Lower lobe of right lung (tissue), 2 donors: ENCODE data around the gene HYAL2. TPM values are rescaled to one million over a fixed set of nuclear protein-coding genes. Genes with fewer than 3 reads are reported as not detected.

ENCODE experiments used
- ATAC-seq, 2 donors: fragments of 200-7000 bp; cut with Tn5 transposase; one replicate each; pipeline ENCODE4 v1.9.1; 2020 to 2022; ENCODE audit warnings: mild to moderate bottlenecking in 2 of 2, moderate library complexity in 2 of 2
- DNase-seq: peaks from one replicate; pipeline ENCODE4 v3.0.0-alpha.2; 2020
- H3K27ac ChIP-seq: fragments of 200-600 bp; one replicate; pipeline ENCODE4 v1.8.0; 2022
- H3K27me3 ChIP-seq: fragments of 200-600 bp; one replicate; pipeline ENCODE4 v1.8.0; 2022; ENCODE audit warnings: low read depth
- H3K36me3 ChIP-seq: fragments of 200-600 bp; one replicate; pipeline ENCODE4 v1.8.0; 2022; ENCODE audit warnings: mild to moderate bottlenecking
- H3K4me1 ChIP-seq: fragments of 200-600 bp; one replicate; pipeline ENCODE4 v1.8.0; 2022
- H3K4me3 ChIP-seq: fragments of 200-600 bp; one replicate; pipeline ENCODE4 v1.8.0; 2022; ENCODE audit warnings: mild to moderate bottlenecking
- H3K9me3 ChIP-seq: fragments of 200-600 bp; one replicate; pipeline ENCODE4 v1.8.0; 2022
- CTCF ChIP-seq: fragments of 200-600 bp; IDR thresholded peaks from one replicate; pipeline ENCODE4 v1.8.0; 2022; ENCODE audit warnings: antibody characterized with exemption, mild to moderate bottlenecking
- intact Hi-C: fragments of 100-400 bp; cut with DNase I; formaldehyde crosslinking; loops from one replicate; pipeline ENCODE4 v1.11.0; 2022
- total RNA-seq: library from RNA; stranded (reverse); fragmentation: NEBNext Ultra II Directional; extraction: Animal tissue kit (Norgen Biotek cat#: 25700); gene quantifications from one replicate; pipeline ENCODE4 v1.2.1, GENCODE V29; 2021
- donor health status: DM: no; HTN: yes; CAD: no; lungs with severe emphysema.

The HYAL2 gene
- total RNA-seq, 1 donor from 2014 or later: 155 TPM

DNA sequence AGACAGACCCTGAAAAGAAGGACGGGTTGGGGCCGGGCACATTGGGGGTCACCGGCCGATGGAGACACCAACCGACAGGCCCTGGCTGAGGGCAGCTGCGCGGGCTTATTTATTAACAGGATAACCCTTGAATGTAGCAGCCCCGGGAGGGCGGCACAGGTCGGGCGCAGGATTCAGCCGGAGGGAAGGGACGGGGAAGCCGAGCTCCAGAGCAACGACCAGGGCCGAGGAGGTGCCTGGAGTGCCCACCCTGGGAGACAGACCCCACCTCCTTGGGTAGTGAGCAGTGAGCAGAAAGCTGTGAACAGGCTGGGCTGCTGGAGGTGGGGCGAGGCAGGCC, 45.8 kb downstream of the HYAL2 start:
- Histone ChIP-seq H3K27me3 (peaks cover 23% of the 10 kb centered on the region), H3K4me3 (no peak overlapping the region), H3K36me3 (peaks cover 4% of the 10 kb centered on the region), H3K9me3 (no peaks in the 10 kb centered on the region), H3K4me1 (peaks cover 25% of the 10 kb centered on the region), H3K27ac (no peak overlapping the region)
- ATAC-seq (no peak), DNase-seq (no peak)
- TF ChIP-seq CTCF: no peak
- intact Hi-C loops: no loop called here

- intact Hi-C loops: no loop called here
- H3K4me1 ChIP-seq: peaks cover 30% of the 10 kb centered on the region
- no peak for DNase-seq
Measured at GRCh38 chr3:50275996-50276761, 46.4 kb downstream of the HYAL2 start.

DNA sequence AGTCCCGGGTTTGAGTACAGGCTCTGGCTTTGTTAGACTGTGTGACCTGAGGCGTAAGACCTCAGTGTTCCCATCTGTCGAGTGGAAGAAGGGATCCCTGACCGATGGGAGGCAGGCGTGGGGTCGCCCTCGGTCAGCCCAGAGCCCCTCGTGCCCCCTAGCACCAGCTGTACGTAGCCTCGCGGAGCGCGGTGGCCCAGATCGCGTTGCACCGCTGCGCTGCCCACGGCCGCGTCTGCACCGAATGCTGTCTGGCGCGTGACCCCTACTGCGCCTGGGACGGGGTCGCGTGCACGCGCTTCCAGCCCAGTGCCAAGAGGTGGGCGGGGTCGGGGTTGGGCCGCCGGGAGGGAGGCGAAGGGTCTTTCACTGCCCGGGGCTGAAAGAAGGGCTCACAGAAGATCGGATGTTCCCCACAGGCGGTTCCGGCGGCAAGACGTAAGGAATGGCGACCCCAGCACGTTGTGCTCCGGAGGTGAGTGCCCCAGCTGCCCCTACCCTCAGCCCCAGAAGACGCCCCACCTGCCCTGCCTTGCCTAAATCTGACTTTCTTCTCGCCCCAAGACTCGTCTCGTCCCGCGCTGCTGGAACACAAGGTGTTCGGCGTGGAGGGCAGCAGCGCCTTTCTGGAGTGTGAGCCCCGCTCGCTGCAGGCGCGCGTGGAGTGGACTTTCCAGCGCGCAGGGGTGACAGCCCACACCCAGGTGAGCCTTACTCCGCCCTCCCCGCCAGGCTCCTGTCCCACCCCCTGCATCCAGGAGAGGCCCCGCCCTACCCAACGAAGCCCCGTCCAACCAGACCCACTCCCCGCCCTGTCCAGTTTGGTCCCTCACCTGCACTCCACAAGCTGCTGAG, 47.2 kb downstream of the HYAL2 start:
- DNase-seq (no peak), ATAC-seq (no peak)
- Histone ChIP-seq H3K9me3 (no peaks in the 10 kb centered on the region), H3K27ac (no peak overlapping the region), H3K36me3 (peaks cover 4% of the 10 kb centered on the region), H3K4me3 (no peak overlapping the region), H3K27me3 (peaks cover 23% of the 10 kb centered on the region), H3K4me1 (peaks cover 32% of the 10 kb centered on the region)
- no peak for TF ChIP-seq CTCF
- intact Hi-C loops: no loop called here

More at GRCh38 chr3:50275996-50276761, 46.4 kb downstream of the HYAL2 start:
- H3K4me3 ChIP-seq: no peak overlapping the region
- peaks cover 4% of the 10 kb centered on the region for H3K36me3 ChIP-seq
- no peak overlapping the region for H3K27ac ChIP-seq
- ATAC-seq: no peak
- TF ChIP-seq CTCF: no peak
- no peaks in the 10 kb centered on the region for H3K9me3 ChIP-seq
- H3K27me3 ChIP-seq: peaks cover 23% of the 10 kb centered on the region

DNA sequence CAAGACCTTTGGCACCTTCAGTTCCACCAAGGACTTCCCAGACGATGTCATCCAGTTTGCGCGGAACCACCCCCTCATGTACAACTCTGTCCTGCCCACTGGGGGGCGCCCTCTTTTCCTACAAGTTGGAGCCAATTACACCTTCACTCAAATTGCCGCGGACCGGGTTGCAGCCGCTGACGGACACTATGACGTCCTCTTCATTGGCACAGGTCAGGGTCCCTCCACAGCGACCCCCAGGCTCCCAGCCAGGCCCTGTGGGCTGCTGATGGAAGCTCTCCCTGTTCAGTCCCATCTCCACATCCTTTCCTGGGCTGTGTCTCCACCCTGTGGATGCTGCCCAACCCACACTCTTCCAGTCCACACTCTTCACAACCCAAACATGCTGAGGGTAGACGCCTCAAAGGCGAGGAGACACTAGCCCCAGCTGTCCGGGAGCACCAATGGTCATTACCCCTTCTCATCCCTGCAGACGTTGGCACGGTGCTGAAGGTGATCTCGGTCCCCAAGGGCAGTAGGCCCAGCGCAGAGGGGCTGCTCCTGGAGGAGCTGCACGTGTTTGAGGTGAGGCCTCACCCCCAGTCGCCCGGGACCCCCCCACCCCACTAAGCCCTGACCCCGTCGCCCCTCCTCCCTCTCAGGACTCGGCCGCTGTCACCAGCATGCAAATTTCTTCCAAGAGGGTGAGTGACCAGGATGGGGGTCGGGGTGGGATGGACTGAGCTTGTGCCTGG, 48.0 kb downstream of the HYAL2 start:
- no peak overlapping the region for H3K4me3 ChIP-seq
- intact Hi-C loops: no loop called here
- no peak overlapping the region for H3K27ac ChIP-seq
- no peaks in the 10 kb centered on the region for H3K9me3 ChIP-seq
- H3K4me1 ChIP-seq: peaks cover 40% of the 10 kb centered on the region
- peak; percentile 52 to 62 for ATAC-seq
- TF ChIP-seq CTCF: peak; percentile 71
- H3K36me3 ChIP-seq: peaks cover 4% of the 10 kb centered on the region
- peak; percentile 83 for DNase-seq
- peaks cover 23% of the 10 kb centered on the region for H3K27me3 ChIP-seq

GRCh38 chr3:50273689-50274065, 48.9 kb downstream of the HYAL2 start:
- TF ChIP-seq CTCF: no peak
- ATAC-seq: no peak
- H3K36me3 ChIP-seq: peaks cover 4% of the 10 kb centered on the region
- peak overlapping the region; percentile 38 for H3K27ac ChIP-seq
- no peak for DNase-seq
- peaks cover 23% of the 10 kb centered on the region for H3K27me3 ChIP-seq
- intact Hi-C loops: no loop called here
- H3K9me3 ChIP-seq: no peaks in the 10 kb centered on the region
- peaks cover 48% of the 10 kb centered on the region for H3K4me1 ChIP-seq
- H3K4me3 ChIP-seq: peak overlapping the region; percentile 45
